Natural killer cell (primary cell): ENCODE results near the gene FLT1. TPM values are rescaled to one million over a fixed set of nuclear protein-coding genes. Genes with fewer than 3 reads are reported as not detected.

ENCODE experiments used
- ATAC-seq, 3 donors: fragments of 150-1000 bp in 2 of 3; fragments of 200-7000 bp in 1 of 3; cut with Tn5 transposase; 1 replicate in 1 of 3; 2 replicates in 2 of 3; pipeline ENCODE4 v1.10.0; 2021; ENCODE audit warnings: mild to moderate bottlenecking in 2 of 3, moderate library complexity in 2 of 3
- DNase-seq, 2 donors: peaks; one replicate each; pipeline versions ENCODE4 v3.0.0 to v3.0.0-alpha.2; 2013 to 2021; ENCODE audit warnings: mixed read lengths in 1 of 2
- H3K27ac ChIP-seq: one replicate; pipeline ENCODE4 v1.5.1; 2013; ENCODE audit warnings: mild to moderate bottlenecking, low read length
- H3K27me3 ChIP-seq: one replicate; pipeline ENCODE4 v1.6.1; 2013; ENCODE audit warnings: low read length; ENCODE audit not compliant: control insufficient read depth, insufficient read depth
- H3K36me3 ChIP-seq: one replicate; pipeline ENCODE4 v1.6.1; 2013; ENCODE audit warnings: low read length; ENCODE audit not compliant: control insufficient read depth, insufficient read depth
- H3K4me1 ChIP-seq: one replicate; pipeline ENCODE4 v1.6.1; 2013; ENCODE audit warnings: low read length; ENCODE audit not compliant: control insufficient read depth, insufficient read depth
- H3K4me3 ChIP-seq: one replicate; pipeline ENCODE4 v1.5.1; 2013; ENCODE audit warnings: low read length
- H3K9me3 ChIP-seq: one replicate; pipeline ENCODE4 v1.6.1; 2013; ENCODE audit warnings: low read length; ENCODE audit not compliant: control insufficient read depth, insufficient read depth
- H3K27ac Mint-ChIP-seq, 2 donors: one replicate each; pipeline ENCODE4 v1.8.0; 2022; ENCODE audit warnings: mild to moderate bottlenecking in 2 of 2, mixed read lengths in 2 of 2, moderate library complexity in 1 of 2
- H3K27me3 Mint-ChIP-seq, 2 donors: one replicate each; pipeline ENCODE4 v1.8.0; 2022; ENCODE audit warnings: low read depth in 2 of 2, mixed read lengths in 2 of 2
- H3K36me3 Mint-ChIP-seq: one replicate; pipeline ENCODE4 v1.8.0; 2022; ENCODE audit warnings: mixed read lengths
- H3K4me1 Mint-ChIP-seq, 2 donors: one replicate each; pipeline ENCODE4 v1.8.0; 2022; ENCODE audit warnings: mixed read lengths in 2 of 2
- H3K4me3 Mint-ChIP-seq: one replicate; pipeline ENCODE4 v1.8.0; 2022; ENCODE audit warnings: mild to moderate bottlenecking, moderate library complexity, mixed read lengths
- H3K9me3 Mint-ChIP-seq, 2 donors: one replicate each; pipeline ENCODE4 v1.8.0; 2022; ENCODE audit warnings: mixed read lengths in 2 of 2
- CTCF ChIP-seq: fragments of 200-600 bp; IDR thresholded peaks from one replicate; pipeline ENCODE4 v1.8.0; 2022; ENCODE audit warnings: antibody characterized with exemption
- WGBS: methylation state at CpG from one replicate; pipeline ENCODE4 v1.1.7; 2013; ENCODE audit warnings: missing lambda C conversion rate; ENCODE audit not compliant: insufficient coverage; 5-methylcytosine and 5-hydroxymethylcytosine counted together
- intact Hi-C: fragments of 100-400 bp; cut with micrococcal nuclease; formaldehyde crosslinking; loops from one replicate; pipeline ENCODE4 v1.14.2; 2022
- total RNA-seq, 4 donors: library from RNA; stranded (reverse); fragments of 120-200 nt in 1 of 4; gene quantifications; one replicate each; pipeline versions ENCODE4 v1.2.3 to v1.2.4, GENCODE V29; 2013 to 2022

Gene FLT1
- total RNA-seq, 3 donors from 2014 or later (not counting 1 experiment from before 2014, with no cell fraction given) = 0.05 to 0.43 (median 0.07) TPM

GRCh38 chr13:28318496-28318895 is 176.4 kb downstream of the FLT1 start:
- Histone ChIP-seq H3K4me1 (peaks cover 6% of the 10 kb centered on the region), H3K4me3 (no peak overlapping the region), H3K27ac (no peak overlapping the region), H3K27me3 (no peaks in the 10 kb centered on the region), H3K36me3 (no peaks in the 10 kb centered on the region), H3K9me3 (no peaks in the 10 kb centered on the region)
- no peak for TF ChIP-seq CTCF
- Mint-ChIP-seq H3K9me3 (no peaks in the 10 kb centered on the region), H3K36me3 (no peaks in the 10 kb centered on the region), H3K27me3 (no peaks in the 10 kb centered on the region), H3K4me3 (no peak overlapping the region), H3K27ac (no peak overlapping the region), H3K4me1 (no peaks in the 10 kb centered on the region)
- intact Hi-C loops = no loop called here
- DNase-seq (no peak), ATAC-seq (no peak)
- 73% methylated on average over 7 of the region's 7 CpGs for WGBS

GRCh38 chr13:28316836-28317235 is 178.1 kb downstream of the FLT1 start:
- no peaks in the 10 kb centered on the region for H3K4me1 Mint-ChIP-seq
- WGBS = 71% methylated on average over 7 of the region's 7 CpGs
- ATAC-seq (no peak), DNase-seq (no peak)
- H3K27me3 Mint-ChIP-seq = no peaks in the 10 kb centered on the region
- intact Hi-C loops = no loop called here
- no peaks in the 10 kb centered on the region for H3K36me3 ChIP-seq
- H3K4me1 ChIP-seq = peaks cover 6% of the 10 kb centered on the region
- no peaks in the 10 kb centered on the region for H3K9me3 Mint-ChIP-seq
- H3K4me3 ChIP-seq = no peak overlapping the region
- no peaks in the 10 kb centered on the region for H3K9me3 ChIP-seq
- no peak overlapping the region for H3K27ac ChIP-seq
- no peaks in the 10 kb centered on the region for H3K36me3 Mint-ChIP-seq
- no peak overlapping the region for H3K27ac Mint-ChIP-seq
- no peak for TF ChIP-seq CTCF
- no peak overlapping the region for H3K4me3 Mint-ChIP-seq
- H3K27me3 ChIP-seq = no peaks in the 10 kb centered on the region

GRCh38 chr13:28316129-28316528 is 178.8 kb downstream of the FLT1 start:
- no peaks in the 10 kb centered on the region for H3K36me3 ChIP-seq
- ATAC-seq = no peak
- no peaks in the 10 kb centered on the region for H3K4me1 Mint-ChIP-seq

More at GRCh38 chr13:28316129-28316528, 178.8 kb downstream of the FLT1 start:
- Histone ChIP-seq H3K4me1 (peaks cover 6% of the 10 kb centered on the region), H3K4me3 (no peak overlapping the region), H3K9me3 (no peaks in the 10 kb centered on the region), H3K27ac (no peak overlapping the region), H3K27me3 (no peaks in the 10 kb centered on the region)
- no peak for DNase-seq
- Mint-ChIP-seq H3K27ac (no peak overlapping the region), H3K9me3 (no peaks in the 10 kb centered on the region), H3K4me3 (no peak overlapping the region), H3K27me3 (no peaks in the 10 kb centered on the region), H3K36me3 (no peaks in the 10 kb centered on the region)
- TF ChIP-seq CTCF = no peak
- 79% methylated on average over 5 of the region's 5 CpGs for WGBS
- intact Hi-C loops = no loop called here
